ENCODE data around the gene FAM110C. TPM values are rescaled to one million over a fixed set of nuclear protein-coding genes. Genes with fewer than 3 reads are reported as not detected.
"Not testable (repeated sequence)": the region's sequence is repeated elsewhere in the genome, so short reads cannot be mapped to it uniquely, and the experiment has no call there.

FAM110C gene
- total RNA-seq, 2 donors from 2014 or later: 26.6 to 32.0 TPM

- intact Hi-C loops (cut with DNase I, micrococcal nuclease): no loop called here
- peak; percentile 11 for ATAC-seq
- peak; percentile 47 to 55 for DNase-seq
Measured at GRCh38 chr2:45342-46130, 769 bp downstream of the FAM110C start.

- intact Hi-C loops (cut with DNase I, micrococcal nuclease): no loop called here
- ATAC-seq: peak; percentile 57
- peak; percentile 76 to 83 for DNase-seq
Measured at GRCh38 chr2:44748-45341, 1.5 kb downstream of the FAM110C start.

- intact Hi-C loops (cut with DNase I, micrococcal nuclease): no loop called here
- ATAC-seq (no peak), DNase-seq (peak; percentile 47 to 69)
Measured at GRCh38 chr2:42788-43187, 3.5 kb downstream of the FAM110C start.

- DNase-seq: no peak
- intact Hi-C loops (cut with DNase I, micrococcal nuclease): no loop called here
- no peak for ATAC-seq
Measured at GRCh38 chr2:40465-40864, 5.8 kb downstream of the FAM110C start.

- DNase-seq (peak in 1 of 2 donors; percentile 20), ATAC-seq (peak; percentile 34)
- intact Hi-C loops (cut with DNase I, micrococcal nuclease): no loop called here
Measured at GRCh38 chr2:38155-38554, 8.2 kb downstream of the FAM110C start.

GRCh38 chr2:36318-36717, 10.0 kb downstream of the FAM110C start:
- intact Hi-C loops (cut with DNase I, micrococcal nuclease): no loop called here
- ATAC-seq (peak; percentile 47), DNase-seq (no peak)

- DNase-seq (peak; percentile 66 to 89), ATAC-seq (peak; percentile 83)
- intact Hi-C loops (cut with DNase I, micrococcal nuclease): no loop called here
Measured at GRCh38 chr2:35852-36251, 10.5 kb downstream of the FAM110C start.

GRCh38 chr2:33620-34019, 12.7 kb downstream of the FAM110C start:
- peak; percentile 77 for ATAC-seq
- peak; percentile 47 to 81 for DNase-seq

GRCh38 chr2:32068-32467, 14.2 kb downstream of the FAM110C start:
- ATAC-seq (no peak), DNase-seq (no peak)
- intact Hi-C loops (cut with DNase I, micrococcal nuclease): no loop called here

More at GRCh38 chr2:33620-34019, 12.7 kb downstream of the FAM110C start:
- intact Hi-C loops (cut with DNase I, micrococcal nuclease): no loop called here

- intact Hi-C loops (cut with DNase I, micrococcal nuclease): no loop called here
- ATAC-seq (peak; percentile 56), DNase-seq (no peak)
Measured at GRCh38 chr2:29253-29652, 17.1 kb downstream of the FAM110C start.

- DNase-seq (no peak), ATAC-seq (no peak)
- intact Hi-C loops (cut with DNase I, micrococcal nuclease): no loop called here
Measured at GRCh38 chr2:28406-28975, 17.8 kb downstream of the FAM110C start.

GRCh38 chr2:26891-27290, 19.4 kb downstream of the FAM110C start:
- no peak for ATAC-seq
- DNase-seq: no peak
- intact Hi-C loops (cut with DNase I, micrococcal nuclease): no loop called here

GRCh38 chr2:25543-25942, 20.8 kb downstream of the FAM110C start:
- DNase-seq: no peak
- no peak for ATAC-seq

GRCh38 chr2:24591-24990, 21.7 kb downstream of the FAM110C start:
- ATAC-seq; DNase-seq; intact Hi-C loops (cut with DNase I, micrococcal nuclease): not testable (repeated sequence)

More at GRCh38 chr2:25543-25942, 20.8 kb downstream of the FAM110C start:
- intact Hi-C loops (cut with DNase I, micrococcal nuclease): no loop called here

- ATAC-seq: peak; percentile 65
- intact Hi-C loops (cut with DNase I, micrococcal nuclease): no loop called here
- peak; percentile 43 to 60 for DNase-seq
Measured at GRCh38 chr2:24107-24506, 22.2 kb downstream of the FAM110C start.

GRCh38 chr2:23283-23682, 23.0 kb downstream of the FAM110C start:
- no peak for ATAC-seq
- DNase-seq: no peak
- intact Hi-C loops (cut with DNase I, micrococcal nuclease): no loop called here

- ATAC-seq; DNase-seq; intact Hi-C loops (cut with DNase I, micrococcal nuclease): not testable (repeated sequence)
Measured at GRCh38 chr2:22244-22643, 24.1 kb downstream of the FAM110C start.

- intact Hi-C loops (cut with DNase I, micrococcal nuclease): not testable (repeated sequence)
- peak; percentile 23 to 44 for DNase-seq
- ATAC-seq: peak; percentile 65
Measured at GRCh38 chr2:20259-20658, 26.0 kb downstream of the FAM110C start.

- ATAC-seq: peak; percentile 84
Measured at GRCh38 chr2:19505-19904, 26.8 kb downstream of the FAM110C start.

More at GRCh38 chr2:19505-19904, 26.8 kb downstream of the FAM110C start:
- DNase-seq: peak; percentile 73 to 80
- intact Hi-C loops (cut with DNase I, micrococcal nuclease): no loop called here
